ENCODE results near the gene GFRA1.

GFRA1 gene

GRCh38 chr10:116024271-116024878, 248.6 kb downstream of the GFRA1 start:
- no peak for DNase-seq

DNA sequence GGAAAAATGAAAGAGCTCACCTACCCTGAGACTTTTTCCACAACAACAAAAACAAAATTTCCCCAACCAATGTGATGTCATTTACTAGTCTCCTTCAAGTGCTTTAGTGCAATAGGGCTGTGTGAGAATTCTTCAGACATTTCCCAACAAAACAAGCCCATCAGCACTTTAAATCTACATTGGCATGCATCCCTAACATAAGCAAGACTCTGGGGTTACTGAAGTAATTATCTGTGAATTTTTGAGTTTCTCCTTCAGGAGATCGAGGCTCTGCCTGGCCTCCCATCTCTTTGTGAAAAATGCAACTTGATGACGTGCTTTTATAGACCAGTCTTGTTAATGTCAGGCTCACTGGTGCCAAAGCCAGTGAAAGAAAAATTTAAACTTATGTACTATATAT, 255.6 kb downstream of the GFRA1 start:
- DNase-seq: no peak

GRCh38 chr10:116015583-116016333, 257.2 kb downstream of the GFRA1 start:
- no peak for DNase-seq

GRCh38 chr10:116014871-116015582, 258.0 kb downstream of the GFRA1 start:
- DNase-seq: no peak

- no peak for DNase-seq
Measured at GRCh38 chr10:116014326-116014725, 258.7 kb downstream of the GFRA1 start.

GRCh38 chr10:116011929-116012328, 261.1 kb downstream of the GFRA1 start:
- DNase-seq: no peak

DNA sequence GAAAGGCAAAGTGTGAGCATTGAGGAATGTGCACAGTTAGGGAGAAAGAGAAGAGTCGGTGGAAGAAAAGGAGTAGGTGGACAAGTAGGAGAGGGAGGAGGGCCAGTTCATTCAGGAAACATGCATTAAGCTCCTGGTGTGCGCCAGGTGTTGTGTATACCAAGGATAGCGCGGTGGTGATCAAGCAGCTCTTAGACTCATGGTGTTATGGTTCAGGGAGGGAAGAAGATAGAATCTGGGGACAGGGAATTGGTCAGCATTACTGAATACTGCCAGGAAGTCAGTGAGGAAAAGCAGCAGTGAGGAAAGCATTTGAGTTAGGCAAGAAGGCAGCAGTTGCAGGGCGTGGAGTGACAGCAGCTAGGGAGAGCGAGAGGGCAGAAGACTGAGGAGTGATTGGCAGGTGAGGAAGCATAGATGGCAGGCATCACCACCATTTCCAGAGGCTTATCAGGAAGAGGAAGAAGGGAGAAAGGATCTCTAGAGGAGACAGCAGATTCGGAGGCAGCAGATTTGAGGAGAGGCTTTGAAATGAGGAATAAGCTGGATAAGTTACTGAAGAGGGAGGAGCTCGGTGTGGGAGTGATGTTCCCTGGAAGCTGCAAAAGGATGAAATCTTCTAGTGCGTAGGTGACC, 265.6 kb downstream of the GFRA1 start:
- no peak for DNase-seq
